Epithelial cell of proximal tubule (primary cell): ENCODE measurements around the gene PUM2. TPM values are rescaled to one million over a fixed set of nuclear protein-coding genes. Genes with fewer than 3 reads are reported as not detected.

Experiments used
- DNase-seq: peaks from one replicate; pipeline ENCODE4 v3.0.0-alpha.2; 2011; ENCODE audit warnings: low read depth
- H3K4me3 ChIP-seq: 2 replicates; pipeline ENCODE4 v1.5.1; 2011; ENCODE audit warnings: low read depth, mild to moderate bottlenecking, low read length
- total RNA-seq: library from RNA; depleted of rRNA; stranded (reverse); fragments of >200 nt; gene quantifications from 2 replicates; pipeline ENCODE4 v1.2.3, GENCODE V29; 2015
- TF ChIP-seq, protein P1 (sequence below): conservative IDR thresholded peaks from 2 replicates; pipeline ENCODE4 v1.5.1; 2012; ENCODE audit warnings: low read depth, mild to moderate bottlenecking, low read length

PUM2 gene
- total RNA-seq, 1 donor from 2014 or later, result 14.9 TPM

GRCh38 chr2:20212459-20212870 lies 138.2 kb downstream of the PUM2 start:
- TF ChIP-seq, protein P1, sequence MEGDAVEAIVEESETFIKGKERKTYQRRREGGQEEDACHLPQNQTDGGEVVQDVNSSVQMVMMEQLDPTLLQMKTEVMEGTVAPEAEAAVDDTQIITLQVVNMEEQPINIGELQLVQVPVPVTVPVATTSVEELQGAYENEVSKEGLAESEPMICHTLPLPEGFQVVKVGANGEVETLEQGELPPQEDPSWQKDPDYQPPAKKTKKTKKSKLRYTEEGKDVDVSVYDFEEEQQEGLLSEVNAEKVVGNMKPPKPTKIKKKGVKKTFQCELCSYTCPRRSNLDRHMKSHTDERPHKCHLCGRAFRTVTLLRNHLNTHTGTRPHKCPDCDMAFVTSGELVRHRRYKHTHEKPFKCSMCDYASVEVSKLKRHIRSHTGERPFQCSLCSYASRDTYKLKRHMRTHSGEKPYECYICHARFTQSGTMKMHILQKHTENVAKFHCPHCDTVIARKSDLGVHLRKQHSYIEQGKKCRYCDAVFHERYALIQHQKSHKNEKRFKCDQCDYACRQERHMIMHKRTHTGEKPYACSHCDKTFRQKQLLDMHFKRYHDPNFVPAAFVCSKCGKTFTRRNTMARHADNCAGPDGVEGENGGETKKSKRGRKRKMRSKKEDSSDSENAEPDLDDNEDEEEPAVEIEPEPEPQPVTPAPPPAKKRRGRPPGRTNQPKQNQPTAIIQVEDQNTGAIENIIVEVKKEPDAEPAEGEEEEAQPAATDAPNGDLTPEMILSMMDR, result no peak
- no peak for DNase-seq
- H3K4me3 ChIP-seq, result no peak overlapping the region

DNA sequence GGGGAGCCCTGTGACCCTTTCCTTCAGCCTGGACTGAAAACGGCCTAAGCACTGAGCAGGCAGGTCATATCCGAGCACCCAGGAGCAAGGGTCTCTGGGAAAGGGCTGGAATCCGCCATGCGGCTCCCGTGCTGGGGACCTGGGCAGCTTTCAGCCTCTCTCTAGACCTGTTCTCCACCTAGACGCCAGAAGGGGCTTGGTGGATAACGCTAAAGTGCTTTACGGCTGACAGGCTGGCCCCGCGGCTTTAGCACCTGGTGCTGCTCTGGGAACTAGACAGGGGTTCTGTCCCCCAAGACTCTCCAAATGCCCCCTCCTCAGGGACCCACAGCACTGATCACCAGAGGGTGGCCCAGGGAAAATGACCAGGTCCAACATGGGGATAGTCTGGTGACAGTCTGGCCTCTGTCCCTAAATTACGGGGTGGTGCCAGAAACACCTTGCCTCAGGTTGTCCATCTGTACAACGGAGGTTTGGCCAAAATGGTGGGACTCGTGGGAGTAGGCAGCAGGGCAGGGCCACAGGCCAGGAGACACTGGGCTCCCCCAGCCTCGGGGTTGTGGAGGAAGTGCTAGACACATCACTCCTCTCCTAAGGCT lies 138.7 kb downstream of the PUM2 start:
- H3K4me3 ChIP-seq, result no peak overlapping the region
- no peak for DNase-seq
- TF ChIP-seq, protein P1, result no peak

DNA sequence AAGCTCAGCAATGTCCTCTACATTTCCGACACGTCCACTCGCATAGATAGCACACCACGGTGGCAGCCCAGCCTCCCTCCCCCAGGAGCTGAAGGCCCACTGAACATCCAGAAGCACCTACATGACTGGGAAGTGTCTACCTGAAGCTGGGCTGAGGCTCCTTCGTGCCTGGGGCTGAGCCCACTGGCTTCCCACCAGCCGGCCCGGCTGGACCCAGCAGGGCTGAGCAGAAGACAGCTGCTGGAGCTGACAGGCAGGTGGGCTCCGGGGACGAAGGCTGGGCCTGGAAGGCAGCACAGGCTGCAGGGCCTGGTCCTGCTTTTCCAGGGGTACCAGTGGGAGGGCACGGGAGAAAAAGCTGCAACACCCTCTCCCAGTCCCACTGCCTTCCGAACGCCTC lies 139.2 kb downstream of the PUM2 start:
- TF ChIP-seq, protein P1, result no peak
- no peak for DNase-seq
- H3K4me3 ChIP-seq, result no peak overlapping the region

- DNase-seq, result no peak
These were observed 140.2 kb downstream of the PUM2 start for GRCh38 chr2:20210462-20210861.

GRCh38 chr2:20209373-20210109 lies 141.1 kb downstream of the PUM2 start:
- TF ChIP-seq, protein P1, result no peak
- DNase-seq, result no peak
- H3K4me3 ChIP-seq, result no peak overlapping the region

More at GRCh38 chr2:20210462-20210861, 140.2 kb downstream of the PUM2 start:
- TF ChIP-seq, protein P1, result no peak
- no peak overlapping the region for H3K4me3 ChIP-seq

- DNase-seq, result no peak
- TF ChIP-seq, protein P1, result no peak
- no peak overlapping the region for H3K4me3 ChIP-seq
These were observed 142.2 kb downstream of the PUM2 start for GRCh38 chr2:20208476-20208859.
